Esophagus muscularis mucosa (tissue), 3 donors: ENCODE results near the gene TANC1.

Experiments
- CTCF ChIP-seq, 3 experiments: fragments of 200-600 bp in 2 of 3; fragments of 450-650 bp in 1 of 3; sonication (generic) in 2 of 3; IDR thresholded peaks; one replicate each; pipeline ENCODE4 v1.5.1; 2017 to 2019; ENCODE audit warnings: antibody characterized with exemption in 3 of 3, mild to moderate bottlenecking in 2 of 3, moderate library complexity in 1 of 3
- POLR2A ChIP-seq: fragments of 450-650 bp; IDR thresholded peaks from one replicate; pipeline ENCODE4 v1.6.1; 2017; ENCODE audit warnings: antibody characterized with exemption, moderate library complexity, mild to moderate bottlenecking, low read depth
- POLR2AphosphoS5 ChIP-seq, 2 donors: sonication (generic); formaldehyde crosslinking; IDR thresholded peaks; one replicate each; pipeline ENCODE4 v1.6.1; 2017; ENCODE audit warnings: antibody characterized with exemption in 2 of 2

GRCh38 chr2:159262904-159263303, 294.5 kb downstream of the TANC1 start:
- TF ChIP-seq POLR2AphosphoS5 (IDR thresholded peaks at IDR 0.05): no peak
- TF ChIP-seq POLR2A: no peak
- TF ChIP-seq CTCF (IDR thresholded peaks at IDR 0.05): no peak
